ENCODE data around the gene MGMT. TPM values are rescaled to one million over a fixed set of nuclear protein-coding genes. Genes with fewer than 3 reads are reported as not detected.

Gene MGMT
- total and polyA plus RNA-seq, 9 of the 15 experiments (the other 6 are each of a cell fraction or from before 2014, with no cell fraction given): 0.03 to 0.29 (median 0.11) TPM; not detected in 4

DNA sequence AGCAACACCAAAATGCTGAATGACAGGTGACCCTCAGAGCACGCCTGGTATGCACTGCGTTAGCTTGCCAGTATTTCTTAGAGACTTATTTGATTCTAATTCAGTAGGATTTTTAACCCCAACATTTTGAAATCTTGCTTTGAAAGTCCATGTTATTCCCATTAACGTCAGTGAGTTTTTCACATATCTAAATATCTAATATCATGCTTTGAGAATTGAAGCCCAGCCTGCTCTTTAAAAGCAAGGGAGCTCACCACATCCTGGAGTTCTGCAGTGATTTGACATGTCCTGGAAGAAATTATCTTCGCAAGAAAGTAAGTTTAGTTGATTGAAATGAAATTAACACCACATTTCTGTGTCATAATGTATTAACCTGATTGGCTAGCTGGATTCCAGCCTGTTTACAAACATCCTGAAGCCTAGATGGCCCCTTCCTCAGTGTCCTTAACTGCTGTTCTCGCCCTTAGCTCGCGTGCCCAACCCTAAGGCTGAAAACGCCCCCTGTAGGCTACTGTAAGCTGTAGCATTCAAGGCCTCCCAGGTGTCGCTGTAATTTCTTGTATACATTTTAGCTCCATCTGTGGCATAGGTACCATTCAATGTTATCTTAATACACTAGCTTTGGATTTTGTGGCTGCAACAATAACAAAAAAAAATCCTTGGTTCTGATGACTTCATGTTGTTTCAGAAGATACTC, 191.5 kb downstream of the MGMT start:
- TF ChIP-seq MYNN (IDR thresholded peaks at IDR 0.05) (no peak), MYNN (CRISPR knock-in tag; IDR thresholded peaks at IDR 0.05) (no peak), ZNF699 (CRISPR knock-in tag; IDR thresholded peaks at IDR 0.05; ENCODE audit: insufficient replicate concordance) (no peak), SRF (CRISPR knock-in tag; IDR thresholded peaks at IDR 0.05) (no peak), ATF6 (CRISPR knock-in tag; IDR thresholded peaks at IDR 0.05) (no peak), RUNX1 (IDR thresholded peaks at IDR 0.05; ENCODE audit: low read depth) (no peak), BCOR (IDR thresholded peaks at IDR 0.05) (no peak)
- TF ChIP-seq, protein P1, sequence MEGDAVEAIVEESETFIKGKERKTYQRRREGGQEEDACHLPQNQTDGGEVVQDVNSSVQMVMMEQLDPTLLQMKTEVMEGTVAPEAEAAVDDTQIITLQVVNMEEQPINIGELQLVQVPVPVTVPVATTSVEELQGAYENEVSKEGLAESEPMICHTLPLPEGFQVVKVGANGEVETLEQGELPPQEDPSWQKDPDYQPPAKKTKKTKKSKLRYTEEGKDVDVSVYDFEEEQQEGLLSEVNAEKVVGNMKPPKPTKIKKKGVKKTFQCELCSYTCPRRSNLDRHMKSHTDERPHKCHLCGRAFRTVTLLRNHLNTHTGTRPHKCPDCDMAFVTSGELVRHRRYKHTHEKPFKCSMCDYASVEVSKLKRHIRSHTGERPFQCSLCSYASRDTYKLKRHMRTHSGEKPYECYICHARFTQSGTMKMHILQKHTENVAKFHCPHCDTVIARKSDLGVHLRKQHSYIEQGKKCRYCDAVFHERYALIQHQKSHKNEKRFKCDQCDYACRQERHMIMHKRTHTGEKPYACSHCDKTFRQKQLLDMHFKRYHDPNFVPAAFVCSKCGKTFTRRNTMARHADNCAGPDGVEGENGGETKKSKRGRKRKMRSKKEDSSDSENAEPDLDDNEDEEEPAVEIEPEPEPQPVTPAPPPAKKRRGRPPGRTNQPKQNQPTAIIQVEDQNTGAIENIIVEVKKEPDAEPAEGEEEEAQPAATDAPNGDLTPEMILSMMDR (IDR thresholded peaks at IDR 0.05 in 2 of 3, conservative IDR thresholded peaks at IDR 0.05 in 1 of 3; ENCODE audit: insufficient read depth in 2 of 3, low read depth in 1 of 3, low read length in 3 of 3): peak; percentile 46 to 75 (median 54); a peak in 5 of 6 replicates
- 1% methylated on average over 9 of the region's 9 CpGs for WGBS (ENCODE audit: insufficient coverage, low coverage, missing lambda C conversion rate)
- in situ Hi-C loops (cut with MboI) (no loop called here), intact Hi-C loops (cut with micrococcal nuclease) (no loop called here)
- no TSS peak for BruUV-seq (replicated peaks)
- DNase-seq (ENCODE audit: extremely low read depth in 1 of 4, low spot score in 3 of 4) (peak; percentile 18 to 25 (median 21)), ATAC-seq (peak; percentile 62; the same call in 2 of the 3 replicates), FAIRE-seq (no peak)
- Histone ChIP-seq H3K79me2 (ENCODE audit: control insufficient read depth, insufficient read depth, low read length) (no peaks in the 10 kb centered on the region), H3K27ac (ENCODE audit: extremely low read depth, low read depth, low read length) (no peak overlapping the region), H3K9me1 (ENCODE audit: control insufficient read depth, insufficient read depth, low read length) (no peaks in the 10 kb centered on the region), H2AFZ (ENCODE audit: low read depth, low read length) (no peak overlapping the region), H3K9ac (ENCODE audit: insufficient read depth in 1 of 2, low read depth in 2 of 2, low read length in 2 of 2) (no peak overlapping the region), H3K4me3 (no peak overlapping the region), H3K9me3 (replicated peaks; ENCODE audit: control insufficient read depth, insufficient read depth, low read depth, low read length) (no peaks in the 10 kb centered on the region), H3K4me2 (ENCODE audit: insufficient read depth, low read length) (no peak overlapping the region), H3K4me1 (replicated peaks in 1 of 2; ENCODE audit: control insufficient read depth in 2 of 2, insufficient read depth in 2 of 2, low read length in 2 of 2) (no peaks in the 10 kb centered on the region), H4K20me1 (replicated peaks; ENCODE audit: control insufficient read depth, insufficient read depth, low read length) (no peaks in the 10 kb centered on the region), H3K36me3 (ENCODE audit: control insufficient read depth, insufficient read depth, low read length) (no peaks in the 10 kb centered on the region), H3K27me3 (ENCODE audit: control insufficient read depth in 2 of 2, insufficient read depth in 2 of 2, low read length in 2 of 2) (peaks cover 0 to 8% of the 10 kb centered on the region in 2 experiments; a peak in 1 of 5 replicates)
- POLR2A ChIA-PET: no interaction called here
- CTCF ChIA-PET (ENCODE audit: low intra/inter-chr PET ratio): no interaction called here

Data from K562 (cell line).